Skin epidermis (tissue), 12 donors: ENCODE results near the gene GPER1.
"Not testable (repeated sequence)": the region's sequence is repeated elsewhere in the genome, so short reads cannot be mapped to it uniquely, and the experiment has no call there.

Experiments
- H3K27ac ChIP-seq, 21 experiments: fragments of 200-600 bp; sonication (generic) in 11 of 21; one replicate each; pipeline ENCODE4 v1.5.0; 2020; ENCODE audit warnings: mild to moderate bottlenecking in 3 of 21, inconsistent platforms in 2 of 21, moderate library complexity in 2 of 21
- H3K4me3 ChIP-seq, 7 experiments: fragments of 200-600 bp; sonication (generic) in 2 of 7; one replicate each; pipeline ENCODE4 v1.5.0; 2020; ENCODE audit warnings: inconsistent platforms in 2 of 7, mild to moderate bottlenecking in 2 of 7, moderate library complexity in 1 of 7

GPER1 gene

GRCh38 chr7:1063361-1063760 lies 24.6 kb upstream of the GPER1 start:
- H3K4me3 ChIP-seq: no peak overlapping the region
- peak overlapping the region in 4 of 21 experiments; percentile 3 to 67 (median 49) for H3K27ac ChIP-seq

- Histone ChIP-seq H3K4me3 (no peak overlapping the region), H3K27ac (no peak overlapping the region)
Measured at GRCh38 chr7:1064581-1064980, 23.3 kb upstream of the GPER1 start.

- Histone ChIP-seq H3K4me3 (peak overlapping the region in 3 of 7 experiments; percentile 3 to 34 (median 11)), H3K27ac (peak overlapping the region in 2 of 21 experiments; percentile 13 to 81)
Measured at GRCh38 chr7:1065263-1065584, 22.7 kb upstream of the GPER1 start.

GRCh38 chr7:1065585-1066241 lies 22.2 kb upstream of the GPER1 start:
- Histone ChIP-seq H3K27ac (peak overlapping the region in 12 of 21 experiments; percentile 3 to 81 (median 28)), H3K4me3 (peak overlapping the region in 4 of 7 experiments; percentile 3 to 34 (median 12))

GRCh38 chr7:1066242-1066588 lies 21.7 kb upstream of the GPER1 start:
- H3K4me3 ChIP-seq: peak overlapping the region in 4 of 7 experiments; percentile 3 to 34 (median 12)
- H3K27ac ChIP-seq: peak overlapping the region in 11 of 21 experiments; percentile 3 to 81 (median 23)

- Histone ChIP-seq H3K27ac (no peak overlapping the region), H3K4me3 (no peak overlapping the region)
Measured at GRCh38 chr7:1068013-1068412, 19.9 kb upstream of the GPER1 start.

GRCh38 chr7:1068619-1069018 lies 19.3 kb upstream of the GPER1 start:
- no peak overlapping the region for H3K4me3 ChIP-seq

GRCh38 chr7:1070544-1071011 lies 17.3 kb upstream of the GPER1 start:
- H3K4me3 ChIP-seq: no peak overlapping the region
- no peak overlapping the region for H3K27ac ChIP-seq

More at GRCh38 chr7:1068619-1069018, 19.3 kb upstream of the GPER1 start:
- no peak overlapping the region for H3K27ac ChIP-seq

GRCh38 chr7:1071731-1072254 lies 16.1 kb upstream of the GPER1 start:
- H3K27ac ChIP-seq: no peak overlapping the region
- no peak overlapping the region for H3K4me3 ChIP-seq

GRCh38 chr7:1073142-1073977 lies 14.6 kb upstream of the GPER1 start:
- Histone ChIP-seq H3K4me3 (no peak overlapping the region), H3K27ac (no peak overlapping the region)

GRCh38 chr7:1074018-1074417 lies 13.9 kb upstream of the GPER1 start:
- not testable (repeated sequence) for H3K4me3 ChIP-seq, H3K27ac ChIP-seq

- Histone ChIP-seq H3K4me3 (no peak overlapping the region), H3K27ac (no peak overlapping the region)
Measured at GRCh38 chr7:1074593-1075431, 13.1 kb upstream of the GPER1 start.

- Histone ChIP-seq H3K27ac (peak overlapping the region in 9 of 21 experiments; percentile 7 to 36 (median 15)), H3K4me3 (no peak overlapping the region)
Measured at GRCh38 chr7:1076184-1077072, 11.5 kb upstream of the GPER1 start.

- Histone ChIP-seq H3K27ac (no peak overlapping the region), H3K4me3 (no peak overlapping the region)
Measured at GRCh38 chr7:1078519-1078918, 9.4 kb upstream of the GPER1 start.

- Histone ChIP-seq H3K4me3 (no peak overlapping the region), H3K27ac (no peak overlapping the region)
Measured at GRCh38 chr7:1078985-1079384, 8.9 kb upstream of the GPER1 start.

GRCh38 chr7:1079546-1079945 lies 8.4 kb upstream of the GPER1 start:
- H3K4me3 ChIP-seq: no peak overlapping the region
- H3K27ac ChIP-seq: no peak overlapping the region

GRCh38 chr7:1080252-1080920 lies 7.5 kb upstream of the GPER1 start:
- no peak overlapping the region for H3K27ac ChIP-seq
- no peak overlapping the region for H3K4me3 ChIP-seq

- Histone ChIP-seq H3K4me3 (no peak overlapping the region), H3K27ac (no peak overlapping the region)
Measured at GRCh38 chr7:1080921-1081255, 7.0 kb upstream of the GPER1 start.

GRCh38 chr7:1081336-1081735 lies 6.6 kb upstream of the GPER1 start:
- H3K4me3 ChIP-seq: no peak overlapping the region
- no peak overlapping the region for H3K27ac ChIP-seq
